ENCODE data around the gene SLC44A3.

Gene SLC44A3

DNA sequence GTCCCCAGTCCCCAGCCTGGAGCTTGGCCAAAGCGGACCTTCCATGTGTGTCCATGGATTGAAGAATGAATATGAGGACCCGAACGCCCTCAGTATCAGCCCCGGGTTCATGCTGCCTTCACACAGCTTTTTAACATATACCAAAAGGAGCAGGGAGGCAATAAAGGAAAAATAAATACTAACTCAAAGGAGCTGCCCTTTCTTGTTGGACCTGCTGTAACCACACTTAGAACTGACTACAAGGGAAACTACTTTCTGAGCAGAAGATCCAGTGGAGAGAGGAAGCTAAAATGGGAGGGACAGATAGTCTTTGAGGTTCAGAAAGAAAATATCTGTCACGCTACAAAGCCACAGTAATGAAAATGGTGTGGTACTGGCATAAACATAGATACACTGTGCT is 58.2 kb downstream of the SLC44A3 start:
- peaks cover 4% of the 10 kb centered on the region for H3K27me3 Mint-ChIP-seq
- H3K36me3 Mint-ChIP-seq (ENCODE audit: low read depth), result no peaks in the 10 kb centered on the region
- H3K4me3 Mint-ChIP-seq, result no peak overlapping the region
- intact Hi-C loops (cut with micrococcal nuclease), result no loop called here
- H3K27ac Mint-ChIP-seq, result no peak overlapping the region
- H3K9me3 Mint-ChIP-seq, result no peaks in the 10 kb centered on the region
- peaks cover 5% of the 10 kb centered on the region for H3K4me1 Mint-ChIP-seq (ENCODE audit: low read depth)

GRCh38 chr1:94883691-94884090 is 63.5 kb downstream of the SLC44A3 start:
- intact Hi-C loops (cut with micrococcal nuclease), result no loop called here
- Mint-ChIP-seq H3K4me3 (no peak overlapping the region), H3K27ac (no peak overlapping the region), H3K36me3 (ENCODE audit: low read depth) (no peaks in the 10 kb centered on the region), H3K4me1 (ENCODE audit: low read depth) (no peaks in the 10 kb centered on the region), H3K27me3 (no peaks in the 10 kb centered on the region), H3K9me3 (no peaks in the 10 kb centered on the region)

DNA sequence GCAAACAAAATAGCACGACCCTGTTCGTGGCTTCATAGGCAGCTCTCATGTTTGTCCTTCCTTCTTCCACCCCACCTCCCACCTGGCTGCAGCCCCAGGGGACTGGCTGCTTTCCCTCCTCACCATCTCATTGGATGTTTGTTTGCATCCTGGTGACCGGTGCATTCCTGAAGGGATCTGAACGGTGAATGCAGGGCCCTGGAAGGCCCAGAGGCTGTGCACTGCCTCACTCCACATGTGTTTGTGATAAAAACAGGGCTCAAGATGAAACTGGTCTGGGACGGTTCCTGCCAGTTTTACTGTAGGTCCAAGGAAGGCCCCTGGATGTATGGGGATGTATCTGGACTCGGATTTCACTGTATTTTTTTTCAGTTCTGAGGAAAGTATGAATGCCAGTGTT is 63.9 kb downstream of the SLC44A3 start:
- H3K27me3 Mint-ChIP-seq, result no peaks in the 10 kb centered on the region
- intact Hi-C loops (cut with micrococcal nuclease), result no loop called here
- no peaks in the 10 kb centered on the region for H3K4me1 Mint-ChIP-seq (ENCODE audit: low read depth)
- H3K36me3 Mint-ChIP-seq (ENCODE audit: low read depth), result no peaks in the 10 kb centered on the region
- no peaks in the 10 kb centered on the region for H3K9me3 Mint-ChIP-seq
- H3K27ac Mint-ChIP-seq, result no peak overlapping the region
- no peak overlapping the region for H3K4me3 Mint-ChIP-seq

DNA sequence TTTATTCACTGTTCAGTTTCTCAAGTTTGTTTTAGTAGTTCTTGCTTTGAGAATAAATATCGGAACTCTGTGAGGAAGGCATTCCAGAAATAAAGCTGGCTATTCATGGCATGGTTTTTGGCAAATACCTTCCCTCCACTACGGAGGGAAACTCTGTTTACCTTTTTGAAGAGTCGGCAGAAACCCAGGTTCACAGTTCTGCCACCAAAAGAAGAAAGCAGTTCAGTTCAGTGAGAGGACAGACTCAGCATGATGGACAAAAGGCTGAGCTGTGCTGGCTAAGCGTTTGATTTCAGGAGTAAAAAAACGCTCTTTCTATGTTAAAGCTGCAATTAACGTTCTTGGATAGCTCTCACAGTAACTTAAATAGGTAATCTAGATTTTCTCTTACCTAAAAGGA is 64.3 kb downstream of the SLC44A3 start:
- Mint-ChIP-seq H3K27me3 (no peaks in the 10 kb centered on the region), H3K4me3 (no peak overlapping the region), H3K27ac (no peak overlapping the region), H3K36me3 (ENCODE audit: low read depth) (no peaks in the 10 kb centered on the region), H3K9me3 (no peaks in the 10 kb centered on the region), H3K4me1 (ENCODE audit: low read depth) (no peaks in the 10 kb centered on the region)
- intact Hi-C loops (cut with micrococcal nuclease), result no loop called here

- H3K36me3 Mint-ChIP-seq (ENCODE audit: low read depth), result no peaks in the 10 kb centered on the region
- H3K4me1 Mint-ChIP-seq (ENCODE audit: low read depth), result no peaks in the 10 kb centered on the region
- no peaks in the 10 kb centered on the region for H3K27me3 Mint-ChIP-seq
- intact Hi-C loops (cut with micrococcal nuclease), result no loop called here
- H3K4me3 Mint-ChIP-seq, result no peak overlapping the region
- H3K9me3 Mint-ChIP-seq, result no peaks in the 10 kb centered on the region
- no peak overlapping the region for H3K27ac Mint-ChIP-seq
These were observed 66.2 kb downstream of the SLC44A3 start for GRCh38 chr1:94886361-94886760.

- Mint-ChIP-seq H3K27ac (no peak overlapping the region), H3K4me1 (ENCODE audit: low read depth) (no peaks in the 10 kb centered on the region), H3K4me3 (no peak overlapping the region), H3K36me3 (ENCODE audit: low read depth) (no peaks in the 10 kb centered on the region), H3K27me3 (no peaks in the 10 kb centered on the region), H3K9me3 (no peaks in the 10 kb centered on the region)
- intact Hi-C loops (cut with micrococcal nuclease), result no loop called here
These were observed 66.9 kb downstream of the SLC44A3 start for GRCh38 chr1:94887106-94887505.

DNA sequence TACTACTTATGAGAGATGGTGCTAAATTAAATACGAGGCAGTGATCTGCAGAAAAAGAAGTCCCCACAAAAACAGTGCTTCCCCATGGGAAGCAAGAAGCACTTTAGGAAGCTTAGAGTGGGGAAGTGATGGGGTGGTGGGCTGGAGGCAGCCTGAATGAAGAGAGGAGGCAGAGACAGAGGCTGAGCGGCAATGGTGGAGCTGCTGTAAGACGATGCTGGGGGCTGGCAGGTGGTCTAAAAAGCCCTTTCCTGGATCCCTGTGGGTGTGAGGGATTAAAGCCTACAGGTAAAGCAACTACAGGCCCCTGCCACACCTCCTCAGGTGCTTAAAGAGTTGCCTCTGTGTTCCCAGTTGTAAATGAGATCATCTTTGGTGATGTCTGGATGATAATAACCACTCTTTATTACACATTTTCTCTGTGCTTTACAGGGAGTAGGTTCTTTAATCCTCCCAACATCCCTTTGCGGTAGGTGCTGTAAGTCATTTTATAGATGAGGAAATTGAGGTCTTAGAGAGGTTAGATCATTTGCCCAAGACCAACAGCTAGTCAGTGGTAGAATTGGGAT is 67.5 kb downstream of the SLC44A3 start:
- H3K27ac Mint-ChIP-seq, result no peak overlapping the region
- H3K4me1 Mint-ChIP-seq (ENCODE audit: low read depth), result no peaks in the 10 kb centered on the region
- no peaks in the 10 kb centered on the region for H3K27me3 Mint-ChIP-seq
- H3K9me3 Mint-ChIP-seq, result no peaks in the 10 kb centered on the region
- intact Hi-C loops (cut with micrococcal nuclease), result no loop called here
- no peak overlapping the region for H3K4me3 Mint-ChIP-seq
- no peaks in the 10 kb centered on the region for H3K36me3 Mint-ChIP-seq (ENCODE audit: low read depth)

GRCh38 chr1:94888201-94888600 is 68.0 kb downstream of the SLC44A3 start:
- no peaks in the 10 kb centered on the region for H3K9me3 Mint-ChIP-seq
- H3K27ac Mint-ChIP-seq, result no peak overlapping the region
- no peak overlapping the region for H3K4me3 Mint-ChIP-seq
- intact Hi-C loops (cut with micrococcal nuclease), result no loop called here
- H3K36me3 Mint-ChIP-seq (ENCODE audit: low read depth), result no peaks in the 10 kb centered on the region
- H3K4me1 Mint-ChIP-seq (ENCODE audit: low read depth), result no peaks in the 10 kb centered on the region
- no peaks in the 10 kb centered on the region for H3K27me3 Mint-ChIP-seq

DNA sequence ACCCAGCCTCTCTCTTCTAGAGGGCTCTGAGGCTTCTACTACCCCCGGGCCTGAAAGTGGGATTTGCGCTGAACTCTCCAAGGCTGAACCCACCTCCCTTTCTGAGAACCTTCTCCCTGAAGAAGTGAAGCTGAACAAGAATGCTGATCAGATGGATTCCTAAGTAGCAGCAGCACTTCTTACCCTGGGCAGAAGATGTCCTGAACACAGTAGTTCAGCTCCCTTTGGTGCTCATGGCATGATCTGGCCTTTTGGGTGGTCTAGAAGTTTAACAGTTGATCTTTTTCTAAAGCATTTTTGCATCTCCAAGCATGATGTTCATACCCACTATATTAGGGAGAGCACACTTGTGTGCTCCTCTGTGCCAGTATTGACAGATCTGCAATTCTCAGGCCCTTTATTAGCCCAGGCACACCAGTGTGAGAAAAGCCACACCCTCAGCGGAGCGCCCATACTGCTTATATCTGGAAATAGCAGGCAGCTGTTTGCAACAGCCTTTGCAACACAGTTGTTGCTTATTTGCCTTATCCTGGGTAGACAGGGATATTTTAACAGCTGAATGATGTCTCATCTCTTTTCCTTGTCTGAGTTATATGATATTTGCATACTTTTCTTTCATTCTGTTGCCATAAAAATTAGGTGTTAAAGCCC is 72.6 kb downstream of the SLC44A3 start:
- no peak overlapping the region for H3K4me3 Mint-ChIP-seq
- H3K9me3 Mint-ChIP-seq, result no peaks in the 10 kb centered on the region
- no peaks in the 10 kb centered on the region for H3K36me3 Mint-ChIP-seq (ENCODE audit: low read depth)
- intact Hi-C loops (cut with micrococcal nuclease), result no loop called here
- H3K27me3 Mint-ChIP-seq, result no peaks in the 10 kb centered on the region
- H3K4me1 Mint-ChIP-seq (ENCODE audit: low read depth), result no peaks in the 10 kb centered on the region
- H3K27ac Mint-ChIP-seq, result no peak overlapping the region

- intact Hi-C loops (cut with micrococcal nuclease), result no loop called here
- Mint-ChIP-seq H3K4me3 (no peak overlapping the region), H3K4me1 (ENCODE audit: low read depth) (no peaks in the 10 kb centered on the region), H3K27me3 (no peaks in the 10 kb centered on the region), H3K9me3 (no peaks in the 10 kb centered on the region), H3K27ac (no peak overlapping the region), H3K36me3 (ENCODE audit: low read depth) (no peaks in the 10 kb centered on the region)
These were observed 74.5 kb downstream of the SLC44A3 start for GRCh38 chr1:94894630-94895029.

- Mint-ChIP-seq H3K36me3 (ENCODE audit: low read depth) (no peaks in the 10 kb centered on the region), H3K27ac (no peak overlapping the region), H3K9me3 (no peaks in the 10 kb centered on the region), H3K4me1 (ENCODE audit: low read depth) (no peaks in the 10 kb centered on the region), H3K4me3 (no peak overlapping the region), H3K27me3 (no peaks in the 10 kb centered on the region)
- intact Hi-C loops (cut with micrococcal nuclease), result no loop called here
These were observed 75.4 kb downstream of the SLC44A3 start for GRCh38 chr1:94895518-94895917.

- intact Hi-C loops (cut with micrococcal nuclease), result no loop called here
- Mint-ChIP-seq H3K4me3 (no peak overlapping the region), H3K36me3 (ENCODE audit: low read depth) (no peaks in the 10 kb centered on the region), H3K4me1 (ENCODE audit: low read depth) (no peaks in the 10 kb centered on the region), H3K27me3 (no peaks in the 10 kb centered on the region), H3K27ac (no peak overlapping the region), H3K9me3 (no peaks in the 10 kb centered on the region)
These were observed 78.6 kb downstream of the SLC44A3 start for GRCh38 chr1:94898491-94899385.

DNA sequence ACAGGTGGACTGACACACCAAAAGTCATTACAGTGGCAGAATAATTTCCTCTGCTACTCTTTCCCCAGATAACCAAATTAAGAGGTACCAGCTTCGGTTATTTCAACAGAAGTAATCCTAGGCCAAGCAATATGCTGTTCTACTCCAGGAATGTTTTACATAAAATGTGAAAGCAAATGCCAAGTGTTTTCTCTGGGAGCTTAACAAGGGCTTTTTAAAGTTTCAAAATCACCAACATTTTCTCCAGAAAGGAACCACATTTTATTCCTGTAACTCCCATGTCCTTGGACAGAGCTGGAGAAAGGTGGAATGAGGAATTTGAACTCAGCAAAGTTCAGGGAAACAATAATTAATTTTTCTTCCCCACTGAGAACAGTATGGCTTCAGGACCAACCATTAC is 79.6 kb downstream of the SLC44A3 start:
- no peaks in the 10 kb centered on the region for H3K36me3 Mint-ChIP-seq (ENCODE audit: low read depth)
- intact Hi-C loops (cut with micrococcal nuclease), result no loop called here
- H3K4me1 Mint-ChIP-seq (ENCODE audit: low read depth), result no peaks in the 10 kb centered on the region
- H3K9me3 Mint-ChIP-seq, result no peaks in the 10 kb centered on the region
- H3K27me3 Mint-ChIP-seq, result no peaks in the 10 kb centered on the region
- no peak overlapping the region for H3K4me3 Mint-ChIP-seq
- H3K27ac Mint-ChIP-seq, result no peak overlapping the region

- Mint-ChIP-seq H3K36me3 (ENCODE audit: low read depth) (no peaks in the 10 kb centered on the region), H3K27me3 (no peaks in the 10 kb centered on the region), H3K27ac (no peak overlapping the region), H3K4me3 (no peak overlapping the region), H3K4me1 (ENCODE audit: low read depth) (no peaks in the 10 kb centered on the region), H3K9me3 (no peaks in the 10 kb centered on the region)
- intact Hi-C loops (cut with micrococcal nuclease), result no loop called here
These were observed 81.7 kb downstream of the SLC44A3 start for GRCh38 chr1:94901841-94902240.

All from dendritic cell treated with granulocyte-macrophage colony-stimulating factor and Interleukin-4, amounts not matched to agents 40 ng/mL and 50 ng/mL, for 4 days (primary cell).